ENCODE results near the gene SPATA13. TPM values are rescaled to one million over a fixed set of nuclear protein-coding genes. Genes with fewer than 3 reads are reported as not detected.
"Not testable (repeated sequence)": the region's sequence is repeated elsewhere in the genome, so short reads cannot be mapped to it uniquely, and the experiment has no call there.

SPATA13 gene
- total RNA-seq, 1 experiment from 2014 or later = 14.1 TPM

DNA sequence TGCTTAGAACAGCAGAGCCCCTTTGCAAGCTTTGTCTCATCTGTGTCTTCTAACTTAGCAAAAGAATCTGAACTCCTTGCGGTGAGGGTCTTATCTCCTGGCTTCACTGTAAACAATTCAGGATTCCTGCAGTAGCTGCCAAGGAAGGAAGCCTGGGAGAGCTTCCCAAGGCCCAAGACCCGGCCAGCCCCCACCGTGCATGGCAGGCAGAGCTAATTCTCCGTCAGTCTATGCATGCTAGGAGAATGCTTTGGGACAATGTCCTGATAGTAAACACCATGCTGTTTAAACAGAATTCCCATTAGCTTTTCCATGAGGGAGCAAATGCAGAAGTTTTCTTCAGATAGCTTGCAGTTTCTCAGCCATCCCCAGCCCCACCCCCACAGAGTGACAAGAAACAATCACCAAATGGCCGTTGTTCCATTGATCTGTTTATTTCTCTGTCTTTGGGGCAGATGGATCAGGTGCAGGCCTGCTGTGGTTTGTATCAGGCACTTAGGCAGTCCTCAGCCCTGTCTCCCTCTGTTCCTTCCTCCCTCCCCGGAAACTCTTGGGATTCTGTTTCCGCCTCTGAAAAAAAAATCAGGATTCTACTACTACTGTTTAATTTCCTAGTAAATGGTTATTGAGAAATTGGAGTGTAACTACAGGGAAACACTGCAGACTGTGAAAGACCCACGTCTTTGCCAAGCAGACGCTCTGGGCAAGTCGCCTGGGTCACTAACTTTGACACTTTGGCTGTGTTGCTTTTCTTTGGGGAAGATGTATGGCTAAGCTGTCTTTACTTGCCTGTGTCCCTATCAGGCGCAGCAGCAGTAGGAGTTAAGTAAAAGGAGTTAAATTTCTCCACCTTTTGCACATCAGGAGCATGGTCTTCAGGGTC is 40.7 kb upstream of the SPATA13 start:
- Histone ChIP-seq H2BK120ac (ENCODE audit: low read depth, low read length, poor library complexity, severe bottlenecking) (no peak overlapping the region), H2BK12ac (ENCODE audit: insufficient read length, low read depth, low read length) (no peak overlapping the region), H2AK5ac (ENCODE audit: insufficient read length, low read length) (no peak overlapping the region), H4K91ac (ENCODE audit: insufficient read length, low read depth, low read length) (no peak overlapping the region), H3K23me2 (ENCODE audit: insufficient read length, low read depth, low read length, poor library complexity, severe bottlenecking) (no peaks in the 10 kb centered on the region), H3K4ac (ENCODE audit: low read depth, low read length) (no peak overlapping the region), H3K23ac (ENCODE audit: insufficient read length, low read depth, low read length) (no peak overlapping the region), H3K27me3 (ENCODE audit: insufficient read depth, low read length) (no peaks in the 10 kb centered on the region), H2AFZ (ENCODE audit: low read length) (no peak overlapping the region), H4K8ac (replicated peaks; ENCODE audit: insufficient read length, low read depth, low read length) (no peak overlapping the region), H3T11ph (ENCODE audit: low read length) (no peak overlapping the region), H4K20me1 (ENCODE audit: control insufficient read depth, insufficient read depth, insufficient read length) (no peaks in the 10 kb centered on the region), H3K79me1 (ENCODE audit: insufficient read depth, low read depth, low read length, poor library complexity, severe bottlenecking) (no peaks in the 10 kb centered on the region), H4K5ac (ENCODE audit: insufficient read length, low read depth, low read length) (no peak overlapping the region), H3K27ac (ENCODE audit: insufficient read length, low read depth, low read length) (no peak overlapping the region), H2BK5ac (ENCODE audit: insufficient read length, low read length) (no peak overlapping the region), H3K4me2 (ENCODE audit: insufficient read depth, insufficient read length, low read length) (no peak overlapping the region), H3K9ac (ENCODE audit: extremely low read depth, insufficient read length, low read length) (no peak overlapping the region), H3K14ac (ENCODE audit: insufficient read depth, low read length) (no peak overlapping the region), H3K4me1 (ENCODE audit: insufficient read depth, low read length) (peaks cover 6% of the 10 kb centered on the region; the same call in 1 of the 2 replicates), H3K79me2 (ENCODE audit: insufficient read depth, low read length) (no peaks in the 10 kb centered on the region), H3K18ac (ENCODE audit: insufficient read length, low read depth, low read length) (no peak overlapping the region), H3K9me3 (ENCODE audit: control insufficient read depth, low read depth, low read length) (no peaks in the 10 kb centered on the region), H2BK15ac (ENCODE audit: low read depth, low read length) (no peak overlapping the region), H2BK20ac (ENCODE audit: low read depth, low read length, poor library complexity, severe bottlenecking) (no peak overlapping the region), H3K56ac (ENCODE audit: insufficient read length, low read depth, low read length) (no peak overlapping the region)
- no CpG with 5 or more reads among the region's 11 CpGs for WGBS (ENCODE audit: extremely low coverage, insufficient read length, low lambda C conversion rate)
- H3K4me3 Mint-ChIP-seq = no peak overlapping the region
- peaks cover 4% of the 10 kb centered on the region; the same call in 1 of the 2 replicates for H3K27me3 Mint-ChIP-seq (ENCODE audit: low read depth)
- no peaks in the 10 kb centered on the region for H3K36me3 Mint-ChIP-seq (ENCODE audit: insufficient read depth in 1 of 3, low read depth in 3 of 3)
- H3K27ac Mint-ChIP-seq = peak overlapping the region in 2 of 3 experiments; percentile 6 to 23; a peak in 1 of 7 replicates
- TF ChIP-seq, protein P1, sequence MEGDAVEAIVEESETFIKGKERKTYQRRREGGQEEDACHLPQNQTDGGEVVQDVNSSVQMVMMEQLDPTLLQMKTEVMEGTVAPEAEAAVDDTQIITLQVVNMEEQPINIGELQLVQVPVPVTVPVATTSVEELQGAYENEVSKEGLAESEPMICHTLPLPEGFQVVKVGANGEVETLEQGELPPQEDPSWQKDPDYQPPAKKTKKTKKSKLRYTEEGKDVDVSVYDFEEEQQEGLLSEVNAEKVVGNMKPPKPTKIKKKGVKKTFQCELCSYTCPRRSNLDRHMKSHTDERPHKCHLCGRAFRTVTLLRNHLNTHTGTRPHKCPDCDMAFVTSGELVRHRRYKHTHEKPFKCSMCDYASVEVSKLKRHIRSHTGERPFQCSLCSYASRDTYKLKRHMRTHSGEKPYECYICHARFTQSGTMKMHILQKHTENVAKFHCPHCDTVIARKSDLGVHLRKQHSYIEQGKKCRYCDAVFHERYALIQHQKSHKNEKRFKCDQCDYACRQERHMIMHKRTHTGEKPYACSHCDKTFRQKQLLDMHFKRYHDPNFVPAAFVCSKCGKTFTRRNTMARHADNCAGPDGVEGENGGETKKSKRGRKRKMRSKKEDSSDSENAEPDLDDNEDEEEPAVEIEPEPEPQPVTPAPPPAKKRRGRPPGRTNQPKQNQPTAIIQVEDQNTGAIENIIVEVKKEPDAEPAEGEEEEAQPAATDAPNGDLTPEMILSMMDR (conservative IDR thresholded peaks at IDR 0.05) = no peak
- peaks cover 13 to 20% of the 10 kb centered on the region in 2 experiments for H3K4me1 Mint-ChIP-seq
- no peak for DNase-seq
- H3K9me3 Mint-ChIP-seq = no peaks in the 10 kb centered on the region; a peak in 1 of 5 replicates

DNA sequence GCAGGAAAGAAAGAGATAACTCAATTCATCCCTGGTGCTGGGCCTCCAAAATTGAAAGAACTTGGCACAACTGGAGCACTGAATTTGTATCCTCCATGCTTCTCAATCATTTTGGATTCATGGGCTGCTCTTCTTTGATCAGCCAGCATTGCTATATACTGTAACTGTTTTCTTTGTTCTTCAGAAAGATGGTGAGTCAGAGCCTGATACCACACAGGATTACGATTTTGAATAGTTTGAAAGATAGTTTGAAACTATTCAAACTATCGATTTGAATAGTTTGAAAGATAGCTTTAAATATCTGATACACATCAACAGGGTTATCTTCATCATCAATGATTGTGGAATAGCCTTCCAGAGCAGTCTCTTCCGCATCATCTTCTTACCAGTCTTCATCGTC is 38.5 kb upstream of the SPATA13 start:
- H3K36me3 Mint-ChIP-seq (ENCODE audit: insufficient read depth in 1 of 3, low read depth in 3 of 3); H4K5ac ChIP-seq (ENCODE audit: insufficient read length, low read depth, low read length); H3K27me3 Mint-ChIP-seq (ENCODE audit: low read depth); H2AK5ac ChIP-seq (ENCODE audit: insufficient read length, low read length); H3K23ac ChIP-seq (ENCODE audit: insufficient read length, low read depth, low read length); H3T11ph ChIP-seq (ENCODE audit: low read length); H4K91ac ChIP-seq (ENCODE audit: insufficient read length, low read depth, low read length); H2BK20ac ChIP-seq (ENCODE audit: low read depth, low read length, poor library complexity, severe bottlenecking); H3K18ac ChIP-seq (ENCODE audit: insufficient read length, low read depth, low read length); H2BK12ac ChIP-seq (ENCODE audit: insufficient read length, low read depth, low read length); H4K8ac ChIP-seq (replicated peaks; ENCODE audit: insufficient read length, low read depth, low read length); H3K9me3 ChIP-seq (ENCODE audit: control insufficient read depth, low read depth, low read length); H3K56ac ChIP-seq (ENCODE audit: insufficient read length, low read depth, low read length); H3K27ac Mint-ChIP-seq; H3K23me2 ChIP-seq (ENCODE audit: insufficient read length, low read depth, low read length, poor library complexity, severe bottlenecking); H3K79me1 ChIP-seq (ENCODE audit: insufficient read depth, low read depth, low read length, poor library complexity, severe bottlenecking); H2BK15ac ChIP-seq (ENCODE audit: low read depth, low read length); H2BK5ac ChIP-seq (ENCODE audit: insufficient read length, low read length); H2BK120ac ChIP-seq (ENCODE audit: low read depth, low read length, poor library complexity, severe bottlenecking); H3K4me1 ChIP-seq (ENCODE audit: insufficient read depth, low read length); H3K27ac ChIP-seq (ENCODE audit: insufficient read length, low read depth, low read length); H3K9me3 Mint-ChIP-seq; H3K79me2 ChIP-seq (ENCODE audit: insufficient read depth, low read length); H3K14ac ChIP-seq (ENCODE audit: insufficient read depth, low read length); H4K20me1 ChIP-seq (ENCODE audit: control insufficient read depth, insufficient read depth, insufficient read length); DNase-seq; H2AFZ ChIP-seq (ENCODE audit: low read length); H3K9ac ChIP-seq (ENCODE audit: extremely low read depth, insufficient read length, low read length); H3K4me2 ChIP-seq (ENCODE audit: insufficient read depth, insufficient read length, low read length); H3K27me3 ChIP-seq (ENCODE audit: insufficient read depth, low read length); H3K4me3 Mint-ChIP-seq; H3K4ac ChIP-seq (ENCODE audit: low read depth, low read length): not testable (repeated sequence)
- peaks cover 31 to 36% of the 10 kb centered on the region in 2 experiments for H3K4me1 Mint-ChIP-seq
- WGBS (ENCODE audit: extremely low coverage, insufficient read length, low lambda C conversion rate) = no CpG with 5 or more reads among the region's 4 CpGs

Measured in H9 (cell line).